Measurements from ENCODE around the gene EGR4.

EGR4 gene

DNA sequence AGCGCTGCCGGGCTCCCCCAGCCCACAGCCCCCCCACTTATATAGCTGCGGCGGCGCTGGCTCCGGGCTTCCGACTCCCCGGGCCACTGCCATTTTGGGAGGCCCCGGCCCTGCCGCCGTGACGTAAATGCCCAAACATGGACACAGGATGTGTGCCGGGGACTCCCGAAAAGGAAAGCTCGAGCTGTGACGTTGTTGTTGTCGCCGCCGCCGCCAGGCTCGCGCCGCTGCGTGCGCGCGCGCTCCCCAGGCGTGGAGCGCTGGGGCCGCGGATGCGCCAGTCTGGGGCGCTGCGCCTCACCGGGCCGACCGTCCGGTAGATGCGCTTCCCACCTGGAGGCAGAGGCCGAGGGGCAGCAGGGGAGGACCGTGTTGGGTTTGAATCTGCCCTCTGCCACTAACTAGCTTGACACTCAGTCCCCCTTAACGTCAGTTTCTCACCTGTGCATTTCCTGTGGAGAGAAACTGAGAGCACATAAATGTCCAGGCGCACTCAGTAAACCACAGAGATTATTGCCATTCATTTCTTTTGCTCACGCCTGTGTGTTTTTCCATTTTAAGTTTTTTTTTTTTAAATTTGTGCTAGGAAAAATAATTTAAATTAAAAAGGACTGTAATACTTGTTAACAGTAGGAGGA is at the start of gene EGR4:
Gene EGR4, minus strand, starts transcription at position 15 of the 638 bp plus-strand sequence. CDS start 231 bp downstream, outside the sequence.
- in situ Hi-C loops (cut with MboI; ENCODE audit: low sequenced_read_pairs), result no loop called here

DNA sequence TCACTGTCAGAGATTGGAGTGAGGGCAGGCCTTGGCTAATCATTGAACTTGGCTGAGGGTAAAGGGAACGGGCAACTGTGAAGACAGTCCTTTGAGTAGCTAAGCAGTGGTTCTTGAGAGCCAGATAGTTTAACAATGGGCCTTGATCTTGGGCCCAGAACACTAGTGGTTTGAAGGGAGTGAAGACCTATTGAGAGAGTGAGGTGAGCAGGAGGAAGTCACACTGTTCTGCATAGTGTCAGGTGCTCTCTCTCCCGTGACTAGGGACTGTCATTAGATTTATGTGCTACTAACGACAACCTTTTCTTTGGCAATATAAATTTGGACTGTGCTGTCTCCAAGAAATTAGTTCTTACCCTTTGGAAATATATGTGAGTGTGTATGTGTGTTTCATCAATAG is 47.7 kb upstream of the EGR4 start:
- in situ Hi-C loops (cut with MboI; ENCODE audit: low sequenced_read_pairs), result no loop called here

DNA sequence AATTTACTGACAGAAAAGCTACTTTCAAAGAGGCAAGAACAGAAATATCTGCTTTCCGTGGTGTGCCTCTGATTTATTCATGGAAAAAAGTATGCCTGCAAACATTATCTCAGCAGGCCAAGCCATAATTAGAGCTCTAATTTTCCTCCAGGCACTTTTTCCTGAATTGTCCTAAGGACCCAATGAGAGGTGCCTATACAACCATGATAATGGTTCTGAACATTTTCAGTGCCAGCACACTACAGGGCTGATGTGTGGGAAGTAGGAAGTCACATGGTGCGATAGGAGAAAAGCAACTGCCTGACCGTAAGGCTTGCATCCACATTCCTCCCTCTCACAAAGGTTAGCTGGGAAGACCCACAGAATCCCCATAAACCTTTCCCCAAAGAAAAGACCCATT is 45.9 kb upstream of the EGR4 start:
- in situ Hi-C loops (cut with MboI; ENCODE audit: low sequenced_read_pairs), result no loop called here

DNA sequence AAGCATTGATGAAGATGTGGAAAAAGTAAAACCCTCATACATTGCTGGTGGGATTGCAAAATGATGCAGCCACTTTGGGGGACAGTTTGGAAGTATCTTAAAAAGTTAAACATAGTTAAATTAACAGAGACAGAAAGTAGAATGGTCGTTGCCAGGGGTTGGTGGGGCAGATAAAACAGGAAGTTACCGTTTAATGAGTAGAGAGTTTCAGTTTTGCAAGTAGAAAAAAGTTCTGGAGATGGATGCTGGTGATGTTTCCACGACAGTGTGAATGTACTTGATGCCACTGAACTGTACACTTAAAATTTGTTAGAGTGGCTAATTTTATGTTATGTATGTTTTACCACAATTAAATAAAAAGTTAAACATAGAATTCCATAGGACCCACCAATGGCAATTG is 44.5 kb upstream of the EGR4 start:
- in situ Hi-C loops (cut with MboI; ENCODE audit: low sequenced_read_pairs), result no loop called here

DNA sequence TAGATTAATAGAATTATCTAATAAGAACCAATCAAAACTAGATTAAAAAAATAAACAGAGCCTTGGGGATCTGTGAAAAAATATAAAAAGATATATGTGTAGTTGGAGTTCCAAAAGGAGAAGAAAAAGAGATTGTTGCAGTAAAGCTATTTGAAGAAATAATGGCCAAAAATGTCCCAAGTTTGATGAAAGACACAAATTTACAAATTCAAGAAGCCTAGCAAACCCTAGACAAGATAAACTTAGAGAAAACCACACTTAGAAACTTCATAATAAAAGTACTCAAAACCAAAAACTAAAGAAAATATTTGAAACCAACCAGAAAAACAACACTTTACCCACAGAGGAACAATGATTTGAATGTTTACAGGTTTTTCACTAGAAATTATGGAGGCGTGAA is 41.3 kb upstream of the EGR4 start:
- in situ Hi-C loops (cut with MboI; ENCODE audit: low sequenced_read_pairs), result no loop called here

DNA sequence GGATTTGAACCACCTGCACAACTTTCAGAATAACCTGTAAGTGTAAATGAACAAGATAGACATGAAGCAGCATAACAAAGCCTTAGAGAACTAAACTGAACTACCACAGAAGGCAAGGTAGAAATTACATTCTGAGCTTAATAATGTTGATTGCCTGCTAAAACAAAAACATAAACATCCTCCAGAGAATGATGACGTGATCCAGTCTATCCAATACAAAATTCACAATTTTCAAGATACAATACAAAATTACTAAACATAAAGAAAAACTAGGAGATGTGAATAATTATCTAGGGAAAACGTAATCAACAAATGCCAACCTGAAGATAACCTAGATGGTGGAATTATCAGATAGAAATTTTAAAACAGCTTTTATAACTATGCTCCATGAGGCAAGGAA is 40.7 kb upstream of the EGR4 start:
- in situ Hi-C loops (cut with MboI; ENCODE audit: low sequenced_read_pairs), result no loop called here

DNA sequence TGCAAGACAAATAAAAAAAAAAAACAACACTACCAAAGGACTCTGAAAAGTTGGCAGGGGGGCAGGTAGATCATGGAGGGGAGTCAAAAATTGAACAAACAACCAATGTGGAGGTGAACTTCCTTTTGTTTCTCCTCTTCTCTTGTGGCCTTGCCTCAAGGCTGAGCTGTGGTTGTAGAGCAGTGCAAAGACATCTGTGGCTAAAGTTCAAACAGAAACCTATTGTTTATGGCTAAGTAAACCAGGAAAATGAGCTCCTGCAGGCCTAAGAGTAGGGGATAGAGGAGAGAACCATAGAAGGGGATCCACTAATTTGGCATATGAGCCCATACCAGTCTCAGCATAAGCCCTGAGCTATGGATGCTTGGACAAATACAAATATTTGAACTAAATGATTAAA is 40.2 kb upstream of the EGR4 start:
- in situ Hi-C loops (cut with MboI; ENCODE audit: low sequenced_read_pairs), result no loop called here

DNA sequence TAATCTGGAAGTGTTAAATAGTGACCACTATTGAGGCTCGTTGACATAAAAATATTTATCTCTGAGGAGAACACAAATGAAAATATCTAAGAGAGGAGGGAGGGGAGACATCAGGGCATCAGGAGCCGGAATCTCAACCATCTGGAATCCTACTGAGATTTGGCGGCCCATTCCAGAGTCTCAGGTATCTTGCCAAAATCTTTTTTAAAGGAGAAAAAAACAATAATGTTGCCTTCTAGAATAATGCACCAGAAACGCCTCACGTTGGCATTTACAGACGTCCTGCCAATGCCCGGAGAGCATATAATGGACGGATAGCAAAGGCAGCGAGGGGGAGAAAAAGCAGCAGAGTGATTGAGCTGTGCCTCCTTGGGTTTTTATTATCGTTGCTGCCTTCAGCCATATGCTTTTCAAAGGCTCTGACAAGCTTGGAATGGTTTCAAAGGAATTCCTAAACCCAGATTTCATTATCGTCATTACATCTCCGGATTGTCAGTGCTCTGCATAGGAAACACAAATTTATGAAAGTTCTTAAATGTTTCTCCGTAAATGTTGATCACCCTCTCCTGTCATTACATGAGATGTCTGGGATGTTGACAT is 30.9 kb upstream of the EGR4 start:
- in situ Hi-C loops (cut with MboI; ENCODE audit: low sequenced_read_pairs), result no loop called here

DNA sequence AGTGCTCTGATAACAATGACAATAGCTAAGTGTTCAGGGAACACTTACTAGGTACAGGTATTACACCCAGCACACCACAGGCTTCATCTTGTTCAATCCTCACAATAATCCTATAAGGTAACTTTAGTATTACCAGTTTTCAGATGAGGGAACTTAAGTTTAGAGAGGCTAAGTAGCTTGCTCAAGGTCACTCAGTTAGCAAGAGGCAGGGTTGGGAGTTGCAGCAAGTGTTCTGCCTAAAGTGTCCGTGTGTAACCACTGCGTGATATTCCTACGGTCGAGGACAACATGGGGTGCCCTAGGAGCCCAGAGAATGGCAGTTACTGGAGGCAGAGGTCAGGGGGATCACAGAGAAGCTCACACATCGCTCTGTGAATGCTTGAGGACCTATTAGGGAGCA is 30.2 kb upstream of the EGR4 start:
- in situ Hi-C loops (cut with MboI; ENCODE audit: low sequenced_read_pairs), result no loop called here

DNA sequence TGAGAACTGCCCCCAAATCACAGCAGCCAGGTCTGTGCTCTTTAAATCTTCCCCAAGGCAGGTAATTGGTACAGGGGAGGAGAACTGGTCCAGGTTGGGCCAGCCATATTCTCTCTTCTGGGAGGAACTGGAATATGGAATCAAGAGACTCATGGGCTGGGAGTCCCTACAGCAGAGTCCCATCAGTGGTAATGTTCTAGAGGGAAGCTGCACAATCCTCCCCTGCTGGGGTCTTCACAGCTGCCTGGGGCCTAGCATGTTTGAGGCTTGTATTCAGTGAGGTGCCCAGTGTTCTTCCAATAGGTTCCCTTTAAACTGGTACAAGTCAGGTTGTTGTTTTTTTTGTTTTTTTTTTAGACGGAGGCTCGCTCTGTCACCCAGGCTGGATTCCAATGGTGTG is 21.1 kb upstream of the EGR4 start:
- in situ Hi-C loops (cut with MboI; ENCODE audit: low sequenced_read_pairs), result no loop called here

DNA sequence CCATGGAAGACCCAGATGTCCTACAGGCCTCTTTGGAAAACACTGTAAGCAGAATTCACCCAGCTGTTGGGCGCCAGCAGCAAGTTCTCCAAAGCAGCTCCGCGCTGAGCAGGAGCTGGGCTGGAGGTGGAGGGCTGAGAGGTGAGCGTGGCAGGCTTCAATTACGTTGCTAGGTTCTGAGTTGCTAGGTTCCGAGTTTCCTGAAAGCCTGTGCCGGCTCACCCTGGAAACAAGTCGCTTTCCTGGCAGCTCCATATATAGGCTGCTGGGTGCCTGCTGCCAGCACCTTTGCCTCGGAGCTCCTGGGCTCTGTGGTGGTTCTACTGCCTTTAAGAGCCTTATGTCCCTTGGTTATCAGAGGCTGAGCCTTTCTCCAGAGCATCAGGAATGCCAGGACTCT is 14.4 kb upstream of the EGR4 start:
- in situ Hi-C loops (cut with MboI; ENCODE audit: low sequenced_read_pairs), result no loop called here

DNA sequence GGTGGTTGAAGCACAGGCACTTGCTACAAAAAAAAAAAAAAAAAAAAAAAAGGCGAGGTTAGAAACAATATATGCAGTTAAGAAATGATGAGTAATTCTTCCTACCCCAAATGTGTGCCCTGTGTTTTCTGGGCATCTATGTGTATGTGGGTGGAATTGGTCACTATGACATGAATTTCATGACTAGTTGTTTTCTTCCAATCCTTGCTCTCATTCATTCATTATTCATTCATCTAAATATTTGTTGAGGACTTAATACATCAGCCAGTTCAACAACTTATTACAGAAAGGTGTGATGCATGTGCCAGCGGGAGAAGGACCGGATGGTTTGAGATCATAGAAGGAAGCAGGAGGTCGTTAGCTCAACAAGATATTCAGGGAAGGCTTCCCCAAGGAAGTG is 8.3 kb upstream of the EGR4 start:
- in situ Hi-C loops (cut with MboI; ENCODE audit: low sequenced_read_pairs), result no loop called here

DNA sequence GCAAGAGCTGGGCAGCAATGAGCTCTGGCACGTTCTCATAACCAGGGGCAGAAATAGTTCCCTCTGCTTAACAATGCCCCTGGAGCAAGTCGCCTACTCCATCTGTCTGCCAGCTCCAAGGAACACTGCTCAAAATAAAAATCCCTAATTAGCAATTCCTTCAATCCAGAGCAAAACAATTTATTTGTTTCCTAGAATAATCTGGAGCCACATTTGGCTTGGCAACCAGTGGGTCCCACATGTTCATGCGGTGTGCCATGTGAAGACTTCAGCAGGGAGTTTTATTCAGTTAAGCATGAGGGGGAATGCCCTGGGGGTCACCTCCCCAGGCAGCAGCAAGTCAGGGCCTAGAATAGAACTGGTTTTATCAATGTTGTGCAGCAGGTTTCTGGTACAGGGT is 7.6 kb upstream of the EGR4 start:
- in situ Hi-C loops (cut with MboI; ENCODE audit: low sequenced_read_pairs), result no loop called here

DNA sequence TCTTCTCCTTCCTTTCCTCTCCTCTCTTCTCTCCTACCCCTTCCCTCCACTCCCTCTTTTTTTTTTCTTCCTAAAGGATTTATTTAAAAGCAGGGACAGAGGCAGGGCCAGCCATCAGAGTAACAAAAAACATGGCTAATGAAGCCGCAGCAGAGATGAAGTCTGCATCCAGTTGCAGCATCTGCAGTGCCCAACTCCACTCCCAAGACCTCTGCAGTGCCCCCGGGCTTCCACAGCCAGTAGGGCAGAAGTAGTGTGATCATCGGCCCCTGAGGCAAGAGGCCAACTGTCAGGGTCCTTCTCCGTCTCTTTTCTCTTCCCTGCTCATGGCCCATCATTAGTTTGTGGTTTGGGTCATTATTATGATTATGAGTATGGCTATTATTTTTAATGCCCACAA is 4.2 kb upstream of the EGR4 start:
- in situ Hi-C loops (cut with MboI; ENCODE audit: low sequenced_read_pairs), result no loop called here

DNA sequence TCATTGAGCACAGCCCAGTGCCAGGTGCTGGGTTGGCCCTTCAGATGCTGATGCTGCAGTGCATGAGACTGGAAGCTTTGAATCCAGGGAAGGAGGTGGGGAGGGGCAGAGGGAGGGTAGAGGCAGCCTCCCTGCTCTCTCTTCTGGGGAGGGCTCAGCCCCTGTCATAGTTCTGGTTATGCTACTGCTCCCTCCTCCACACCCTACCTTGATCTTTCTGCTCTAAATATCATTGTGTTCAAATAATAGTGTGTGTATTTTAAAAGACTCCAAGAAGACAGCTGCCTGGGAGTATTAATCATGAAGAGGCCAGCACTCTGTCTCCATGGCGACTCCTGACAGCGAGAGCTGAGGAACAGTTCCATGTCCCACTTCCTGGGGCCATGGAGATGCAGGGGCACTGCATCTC is 3.8 kb upstream of the EGR4 start:
- in situ Hi-C loops (cut with MboI; ENCODE audit: low sequenced_read_pairs), result no loop called here

DNA sequence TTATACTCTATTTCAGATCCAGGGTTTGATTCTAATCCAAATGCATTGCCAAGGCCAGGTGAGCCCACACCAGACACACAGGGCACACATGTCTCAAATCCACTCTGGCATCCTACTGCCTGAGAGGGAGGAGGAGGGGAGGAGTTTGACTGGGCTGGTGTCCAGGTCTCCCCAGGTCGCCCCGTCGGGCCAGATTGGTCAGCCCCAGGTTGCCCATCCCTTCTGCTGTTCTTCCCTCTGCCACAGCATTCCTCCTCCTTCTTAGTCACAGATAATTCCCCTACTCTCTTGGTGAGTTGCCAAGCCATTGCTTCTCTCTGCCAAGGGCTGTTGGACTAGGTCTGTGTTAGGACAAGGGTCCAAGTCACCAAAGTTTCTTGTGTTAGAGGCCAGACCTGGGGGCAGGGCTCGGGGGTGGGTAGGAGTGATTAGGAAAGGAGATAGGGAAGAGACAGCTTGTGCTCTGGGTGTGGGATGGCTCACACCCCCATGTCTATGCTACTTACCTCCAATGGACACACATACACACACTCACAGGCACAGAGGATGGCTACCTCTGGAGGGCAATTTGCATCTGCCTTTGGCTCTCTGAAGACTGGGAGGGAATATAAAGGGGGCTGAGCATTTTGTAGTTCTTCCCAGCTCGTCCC is 2.5 kb upstream of the EGR4 start:
- in situ Hi-C loops (cut with MboI; ENCODE audit: low sequenced_read_pairs), result no loop called here

DNA sequence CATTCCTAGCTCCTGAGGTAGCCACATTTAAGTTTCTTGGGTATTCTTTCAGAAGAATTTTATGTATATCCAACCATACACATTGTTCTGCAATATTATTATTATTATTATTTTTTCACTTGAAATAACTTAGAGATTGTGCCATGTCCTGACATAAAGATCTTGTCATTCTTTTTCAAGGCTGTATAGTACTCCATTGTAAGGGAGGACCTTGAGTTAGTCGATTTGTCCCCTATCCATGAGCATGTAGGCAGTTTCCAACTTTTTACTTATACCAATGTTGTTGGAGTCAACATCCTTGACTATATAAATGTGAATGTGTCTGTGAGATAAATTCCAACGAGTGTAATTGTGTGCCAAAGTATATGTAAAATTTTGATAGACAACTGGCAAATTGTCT is 891 bp upstream of the EGR4 start:
- in situ Hi-C loops (cut with MboI; ENCODE audit: low sequenced_read_pairs), result no loop called here

DNA sequence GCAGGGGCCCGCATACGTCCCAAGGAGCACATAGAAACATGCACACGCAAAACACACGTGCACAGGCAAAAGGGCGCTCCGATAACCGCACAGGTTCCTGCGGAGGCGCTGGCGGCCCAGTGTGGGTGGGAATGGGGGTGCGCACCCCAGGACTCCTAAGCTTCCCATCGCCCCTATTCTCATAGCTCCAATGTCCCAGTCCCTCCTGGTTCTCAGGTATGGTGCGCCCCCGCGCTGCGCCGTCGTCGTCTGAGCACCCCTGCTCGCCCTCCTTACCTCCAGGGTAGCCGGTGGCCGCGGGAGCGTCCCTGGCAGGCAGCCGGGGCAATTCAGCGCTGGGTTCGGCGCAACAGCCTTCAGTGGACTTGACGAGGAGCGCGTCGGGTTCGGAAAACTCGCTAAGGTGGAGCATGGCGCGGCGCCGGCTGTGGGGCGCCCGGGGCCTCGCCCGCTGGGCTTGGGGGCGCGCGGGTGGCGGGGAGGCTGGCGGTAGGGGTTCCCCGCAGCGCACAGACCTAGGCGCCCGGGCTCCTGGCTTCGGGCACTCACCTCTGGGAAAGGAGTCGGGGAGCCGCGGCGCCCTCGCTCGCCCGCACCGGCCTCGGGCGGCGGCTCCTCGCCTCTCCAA is 328 bp downstream of the EGR4 start:
- in situ Hi-C loops (cut with MboI; ENCODE audit: low sequenced_read_pairs), result no loop called here

DNA sequence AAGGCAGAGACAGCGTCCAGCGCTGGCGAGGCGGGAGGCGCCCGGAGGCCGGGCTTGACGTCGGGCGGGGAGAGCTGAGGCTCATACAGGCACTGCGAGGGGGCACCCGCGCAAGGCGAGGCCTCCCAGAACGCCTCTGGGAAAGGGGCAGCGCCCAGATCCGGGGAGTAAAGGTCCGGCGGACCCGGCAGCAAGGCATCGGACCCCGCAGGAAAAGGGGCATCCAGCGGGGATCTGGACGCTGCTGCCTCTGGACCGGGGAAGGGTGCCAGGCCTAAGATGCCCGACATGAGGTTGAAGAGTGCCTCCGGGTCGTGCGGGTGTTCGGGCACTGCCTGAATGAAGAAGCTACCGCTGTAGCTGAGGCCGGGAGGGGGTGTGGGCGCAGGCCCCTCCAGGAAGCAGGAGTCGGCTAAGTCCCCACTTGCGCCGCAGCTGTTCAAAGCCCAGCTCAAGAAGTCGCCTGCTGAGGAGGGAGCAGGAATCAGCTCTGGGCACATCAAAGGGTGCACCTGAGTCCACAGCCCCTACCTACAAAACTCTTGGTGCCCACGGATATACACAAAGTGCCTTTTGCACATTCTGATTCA is 937 bp downstream of the EGR4 start:
- in situ Hi-C loops (cut with MboI; ENCODE audit: low sequenced_read_pairs), result no loop called here

DNA sequence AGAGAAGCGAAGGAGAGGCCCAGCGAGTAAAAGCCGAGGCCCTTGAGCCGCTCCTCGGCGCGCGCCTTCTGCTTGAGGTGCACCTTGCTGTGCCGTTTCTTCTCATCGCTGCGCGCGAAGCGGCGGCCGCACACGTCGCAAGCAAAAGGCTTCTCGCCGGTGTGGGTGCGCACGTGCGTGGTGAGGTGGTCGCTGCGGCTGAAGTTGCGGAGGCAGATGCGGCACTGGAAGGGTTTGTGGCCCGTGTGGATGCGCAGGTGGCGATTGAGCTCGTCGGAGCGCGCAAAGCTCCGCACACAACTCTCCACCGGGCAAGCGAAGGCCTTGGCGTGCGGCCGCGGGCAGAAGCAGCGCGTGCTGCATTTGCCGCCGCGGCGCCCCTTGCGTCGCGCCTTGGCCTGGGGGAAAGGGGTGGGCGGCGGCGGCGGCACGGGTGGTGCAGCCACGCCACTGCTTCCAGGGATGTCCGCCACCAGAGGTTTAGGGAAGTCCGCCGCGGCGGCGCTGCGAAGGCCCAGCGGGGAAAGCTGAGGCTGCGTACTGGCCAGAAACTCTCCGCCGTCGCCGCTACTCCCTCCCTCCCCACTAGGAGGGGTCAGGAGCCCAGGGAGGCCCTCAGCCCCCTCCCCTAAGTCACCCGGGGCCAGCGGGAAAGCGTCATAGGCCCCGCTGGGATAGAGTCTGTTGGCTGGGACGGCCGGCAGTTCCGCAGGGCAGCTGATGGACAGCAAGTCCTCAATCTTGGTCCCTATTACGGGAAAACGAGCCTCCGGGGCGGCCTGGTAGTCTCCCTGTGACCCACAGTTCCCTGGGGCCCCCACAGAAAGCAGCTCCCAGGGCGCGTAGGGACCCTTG is 1.7 kb downstream of the EGR4 start:
- in situ Hi-C loops (cut with MboI; ENCODE audit: low sequenced_read_pairs), result no loop called here

DNA sequence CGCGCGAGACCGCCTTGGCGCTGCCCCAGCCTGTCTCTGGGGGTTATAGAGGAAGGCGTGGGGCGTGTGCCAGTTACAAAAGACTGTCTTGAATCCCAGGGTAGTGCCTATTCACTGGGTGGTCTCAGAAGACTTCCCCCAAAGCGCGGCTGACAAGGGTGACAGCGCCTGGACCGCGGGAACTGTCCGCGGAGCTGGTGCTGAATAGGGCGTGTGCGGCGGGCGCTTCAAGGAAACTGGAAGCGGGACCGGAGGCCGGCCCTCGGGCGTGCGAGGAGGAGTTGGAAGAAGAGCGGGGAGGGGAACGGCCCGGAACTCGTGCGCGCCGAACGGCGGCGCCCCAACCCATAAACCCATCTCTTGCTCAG is 2.3 kb downstream of the EGR4 start:
- in situ Hi-C loops (cut with MboI; ENCODE audit: low sequenced_read_pairs), result no loop called here

Measured in hTERT RPE-1 (cell line).